H54 (cell line): ENCODE results near the gene RGS14.

ENCODE experiments used
- DNase-seq: peaks from one replicate; pipeline ENCODE4 v3.0.0; 2011; ENCODE audit warnings: low spot score, mixed read lengths; ENCODE audit not compliant: insufficient read length
- FAIRE-seq: peaks from 3 replicates; lab custom pipeline; 2011; peaks lifted over from hg19 to GRCh38; lab: Jason Lieb, UNC
- POLR2A ChIP-seq: IDR thresholded peaks from 2 replicates; pipeline ENCODE4 v1.6.1; 2011; ENCODE audit warnings: low read depth, mild to moderate bottlenecking, low read length

Gene RGS14

GRCh38 chr5:177316005-177316404 lies 41.7 kb upstream of the RGS14 start:
- FAIRE-seq: no peak
- no peak for TF ChIP-seq POLR2A
- DNase-seq: no peak

GRCh38 chr5:177317959-177318377 lies 39.8 kb upstream of the RGS14 start:
- no peak for TF ChIP-seq POLR2A
- no peak for FAIRE-seq
- DNase-seq: peak; percentile 69

GRCh38 chr5:177319913-177320588 lies 37.7 kb upstream of the RGS14 start:
- no peak for DNase-seq
- no peak for FAIRE-seq
- TF ChIP-seq POLR2A: no peak

- DNase-seq (no peak), FAIRE-seq (no peak)
- no peak for TF ChIP-seq POLR2A
Observed at GRCh38 chr5:177320879-177321278, 36.8 kb upstream of the RGS14 start.

GRCh38 chr5:177325868-177326381 lies 31.8 kb upstream of the RGS14 start:
- no peak for TF ChIP-seq POLR2A
- no peak for DNase-seq
- no peak for FAIRE-seq

- DNase-seq (peak; percentile 47), FAIRE-seq (no peak)
- TF ChIP-seq POLR2A: no peak
Observed at GRCh38 chr5:177327539-177328522, 29.9 kb upstream of the RGS14 start.

GRCh38 chr5:177328545-177329231 lies 29.0 kb upstream of the RGS14 start:
- no peak for TF ChIP-seq POLR2A
- FAIRE-seq (no peak), DNase-seq (no peak)

GRCh38 chr5:177329883-177330282 lies 27.8 kb upstream of the RGS14 start:
- no peak for DNase-seq
- TF ChIP-seq POLR2A: no peak
- no peak for FAIRE-seq

GRCh38 chr5:177330991-177331842 lies 26.5 kb upstream of the RGS14 start:
- DNase-seq (no peak), FAIRE-seq (no peak)
- no peak for TF ChIP-seq POLR2A

GRCh38 chr5:177332031-177332895 lies 25.5 kb upstream of the RGS14 start:
- FAIRE-seq (no peak), DNase-seq (no peak)
- TF ChIP-seq POLR2A: no peak

- DNase-seq (no peak), FAIRE-seq (no peak)
- TF ChIP-seq POLR2A: no peak
Observed at GRCh38 chr5:177332896-177333260, 24.8 kb upstream of the RGS14 start.
